Esophagus squamous epithelium (tissue), 5 donors: ENCODE measurements around the gene ARHGAP25. TPM values are rescaled to one million over a fixed set of nuclear protein-coding genes. Genes with fewer than 3 reads are reported as not detected.

Experiments used
- DNase-seq: peaks from one replicate; lab custom pipeline; 2025; lab: John Stamatoyannopoulos, UW
- H3K27ac ChIP-seq, 4 donors: fragments of 200-600 bp; sonication (generic); one replicate each; pipeline ENCODE4 v1.5.1; 2016 to 2019; ENCODE audit warnings: mild to moderate bottlenecking in 1 of 4
- H3K27me3 ChIP-seq, 4 donors: fragments of 200-600 bp; sonication (generic); 1 replicate in 3 of 4; 2 replicates in 1 of 4; pipeline versions ENCODE4 v1.5.1 to v1.6.0; 2017 to 2021; ENCODE audit warnings: antibody characterized with exemption in 1 of 4
- H3K36me3 ChIP-seq, 3 donors: fragments of 200-600 bp; sonication (generic); one replicate each; pipeline ENCODE4 v1.5.1; 2016 to 2019
- H3K4me1 ChIP-seq, 3 donors: fragments of 200-600 bp; sonication (generic); one replicate each; pipeline ENCODE4 v1.5.1; 2017 to 2019
- H3K4me3 ChIP-seq, 4 donors: fragments of 200-600 bp; sonication (generic); 1 replicate in 3 of 4; 2 replicates in 1 of 4; pipeline ENCODE4 v1.5.1; 2016 to 2019; ENCODE audit warnings: mild to moderate bottlenecking in 2 of 4, moderate library complexity in 1 of 4
- H3K9me3 ChIP-seq, 3 donors: fragments of 200-600 bp; sonication (generic); one replicate each; pipeline ENCODE4 v1.5.1; 2016 to 2019
- POLR2A ChIP-seq, 4 donors: fragments of 450-650 bp; IDR thresholded peaks; one replicate each; pipeline ENCODE4 v1.6.1; 2017; ENCODE audit warnings: antibody characterized with exemption in 4 of 4, mild to moderate bottlenecking in 4 of 4, moderate library complexity in 3 of 4
- WGBS, 2 donors: methylation state at CpG; one replicate each; pipeline ENCODE4 v1.1.5; 2018; 5-methylcytosine and 5-hydroxymethylcytosine counted together
- intact Hi-C: fragments of 100-400 bp; cut with DNase I; formaldehyde crosslinking; loops from one replicate; pipeline ENCODE4 v1.15.0; 2022
- total RNA-seq, 4 donors: library from RNA; depleted of rRNA; stranded (reverse); fragments of >200 nt; gene quantifications; one replicate each; pipeline ENCODE4 v1.1.0, GENCODE V29; 2016
- TF ChIP-seq, protein P1 (sequence below), 6 experiments: fragments of 450-650 bp in 4 of 6; fragments of 200-600 bp in 2 of 6; sonication (generic) in 2 of 6; IDR thresholded peaks; one replicate each; pipeline ENCODE4 v1.5.1; 2016 to 2019; ENCODE audit warnings: antibody characterized with exemption in 6 of 6, mild to moderate bottlenecking in 4 of 6, moderate library complexity in 4 of 6
- donor health status: DM: yes; HTN: yes; CAD: no.

The ARHGAP25 gene
- total RNA-seq, 4 donors from 2014 or later = 3.2 to 9.0 (median 5.5) TPM

DNA sequence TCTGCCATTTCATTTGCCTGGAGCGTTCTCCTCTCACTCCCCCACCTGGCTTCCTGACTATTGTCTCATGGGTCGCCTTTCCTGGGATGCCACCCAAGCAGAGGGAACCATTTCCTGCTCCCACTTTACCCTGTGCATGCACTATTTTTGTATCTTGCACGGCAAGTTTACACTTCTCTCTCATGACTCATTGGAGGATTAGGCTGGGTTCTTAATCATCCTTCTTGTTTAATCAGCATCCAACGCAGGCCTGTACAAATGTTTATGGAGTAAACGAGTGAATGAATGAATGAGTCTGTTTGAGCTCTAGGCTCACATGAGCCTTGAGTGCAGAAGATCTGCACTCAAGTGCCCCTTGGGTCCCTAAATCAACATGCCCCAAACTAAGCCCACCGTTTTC, 3.8 kb upstream of the ARHGAP25 start:
- Histone ChIP-seq H3K27me3 (no peaks in the 10 kb centered on the region), H3K4me3 (no peak overlapping the region), H3K27ac (peak overlapping the region in 2 of 4 donors; percentile 17 to 48), H3K36me3 (no peaks in the 10 kb centered on the region), H3K4me1 (peaks cover 13 to 39% (median 17%) of the 10 kb centered on the region in 3 donors), H3K9me3 (no peaks in the 10 kb centered on the region)
- intact Hi-C loops = no loop called here
- no peak for DNase-seq
- whole genome bisulfite sequencing, 2 donors = 15 to 32% methylated on average over 6 of the region's 6 CpGs
- no peak for TF ChIP-seq POLR2A (IDR thresholded peaks at IDR 0.05)
- TF ChIP-seq, protein P1, sequence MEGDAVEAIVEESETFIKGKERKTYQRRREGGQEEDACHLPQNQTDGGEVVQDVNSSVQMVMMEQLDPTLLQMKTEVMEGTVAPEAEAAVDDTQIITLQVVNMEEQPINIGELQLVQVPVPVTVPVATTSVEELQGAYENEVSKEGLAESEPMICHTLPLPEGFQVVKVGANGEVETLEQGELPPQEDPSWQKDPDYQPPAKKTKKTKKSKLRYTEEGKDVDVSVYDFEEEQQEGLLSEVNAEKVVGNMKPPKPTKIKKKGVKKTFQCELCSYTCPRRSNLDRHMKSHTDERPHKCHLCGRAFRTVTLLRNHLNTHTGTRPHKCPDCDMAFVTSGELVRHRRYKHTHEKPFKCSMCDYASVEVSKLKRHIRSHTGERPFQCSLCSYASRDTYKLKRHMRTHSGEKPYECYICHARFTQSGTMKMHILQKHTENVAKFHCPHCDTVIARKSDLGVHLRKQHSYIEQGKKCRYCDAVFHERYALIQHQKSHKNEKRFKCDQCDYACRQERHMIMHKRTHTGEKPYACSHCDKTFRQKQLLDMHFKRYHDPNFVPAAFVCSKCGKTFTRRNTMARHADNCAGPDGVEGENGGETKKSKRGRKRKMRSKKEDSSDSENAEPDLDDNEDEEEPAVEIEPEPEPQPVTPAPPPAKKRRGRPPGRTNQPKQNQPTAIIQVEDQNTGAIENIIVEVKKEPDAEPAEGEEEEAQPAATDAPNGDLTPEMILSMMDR (IDR thresholded peaks at IDR 0.05) = no peak

DNA sequence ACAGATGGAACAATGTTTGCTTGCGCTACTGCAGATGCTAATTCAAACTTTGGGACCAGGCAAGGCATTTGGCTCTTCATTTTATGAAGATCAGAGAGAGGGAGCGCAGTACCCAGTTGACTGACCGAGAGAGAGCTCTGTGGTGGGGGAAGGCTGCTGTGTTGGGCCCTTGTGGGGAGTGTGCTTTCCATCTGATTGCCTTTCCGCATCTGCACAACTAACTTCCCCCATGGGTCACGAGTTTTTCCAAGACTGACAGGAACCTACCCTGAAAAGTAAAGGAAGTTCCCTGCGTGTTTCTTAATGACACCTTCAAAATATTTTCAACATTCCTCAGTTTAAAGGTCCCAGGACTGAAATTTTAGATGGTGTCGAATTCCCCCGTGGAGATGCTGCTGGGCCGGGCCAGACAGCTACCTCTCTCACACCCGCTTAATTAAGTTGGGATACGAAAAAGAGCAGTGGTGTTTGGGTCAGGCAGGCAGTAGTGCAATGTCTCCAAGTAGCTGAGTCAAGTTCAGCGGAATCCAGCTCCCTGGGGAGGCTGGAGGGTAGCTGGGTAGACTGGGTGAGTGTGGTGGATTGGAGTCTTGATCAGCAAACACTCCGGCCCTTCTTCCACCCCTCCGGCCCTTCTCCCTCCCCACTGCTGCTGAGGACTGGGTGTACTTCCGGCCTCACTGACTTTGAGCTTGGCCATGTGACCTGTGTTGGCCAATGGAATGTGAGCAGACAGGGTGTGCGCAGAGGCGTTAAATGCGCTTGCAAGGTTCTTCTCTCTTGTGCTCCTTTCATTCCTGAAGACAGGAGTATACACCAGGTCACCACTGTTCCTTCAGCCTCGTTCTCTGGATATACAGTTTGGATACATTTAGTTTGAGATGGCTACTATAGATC, 2.3 kb upstream of the ARHGAP25 start:
- Histone ChIP-seq H3K4me3 (no peak overlapping the region), H3K27ac (peak overlapping the region in 1 of 4 donors; percentile 53), H3K36me3 (no peaks in the 10 kb centered on the region), H3K9me3 (no peaks in the 10 kb centered on the region), H3K4me1 (peaks cover 13 to 31% (median 13%) of the 10 kb centered on the region in 3 donors), H3K27me3 (no peaks in the 10 kb centered on the region)
- DNase-seq = no peak
- TF ChIP-seq POLR2A (IDR thresholded peaks at IDR 0.05) = no peak
- TF ChIP-seq, protein P1 (IDR thresholded peaks at IDR 0.05) = no peak
- 91 to 93% methylated on average over 17 to 19 of the region's 19 CpGs for WGBS, 2 donors
- intact Hi-C loops = no loop called here

DNA sequence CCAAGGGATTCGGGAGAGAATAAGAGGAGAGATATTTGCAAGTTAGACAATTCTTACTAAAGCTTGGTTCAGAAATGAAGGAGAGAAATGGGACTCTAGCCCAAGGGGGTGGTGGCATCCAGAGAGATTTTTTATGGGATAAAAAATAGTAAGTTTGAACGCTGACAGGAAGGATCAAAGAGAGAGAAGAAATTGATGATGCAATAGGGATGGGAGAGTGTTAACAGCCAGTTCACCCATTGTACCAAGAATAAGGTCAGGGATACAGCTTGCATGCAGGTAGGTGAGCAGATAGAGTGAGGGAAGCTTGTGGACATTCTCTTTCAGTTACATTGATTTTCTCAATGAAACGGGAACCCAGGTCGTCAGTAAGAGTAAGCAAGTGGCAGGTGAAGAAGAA, 1.2 kb upstream of the ARHGAP25 start:
- peaks cover 13 to 41% (median 15%) of the 10 kb centered on the region in 3 donors for H3K4me1 ChIP-seq
- H3K36me3 ChIP-seq = no peaks in the 10 kb centered on the region
- H3K27ac ChIP-seq = peak overlapping the region in 2 of 4 donors; percentile 68 to 86
- no peaks in the 10 kb centered on the region for H3K9me3 ChIP-seq
- no peak for TF ChIP-seq POLR2A (IDR thresholded peaks at IDR 0.05)
- TF ChIP-seq, protein P1 (IDR thresholded peaks at IDR 0.05) = no peak
- no peak overlapping the region for H3K4me3 ChIP-seq
- DNase-seq = no peak
- 66 to 69% methylated on average over 4 of the region's 4 CpGs for WGBS, 2 donors
- intact Hi-C loops = no loop called here
- H3K27me3 ChIP-seq = no peaks in the 10 kb centered on the region

DNA sequence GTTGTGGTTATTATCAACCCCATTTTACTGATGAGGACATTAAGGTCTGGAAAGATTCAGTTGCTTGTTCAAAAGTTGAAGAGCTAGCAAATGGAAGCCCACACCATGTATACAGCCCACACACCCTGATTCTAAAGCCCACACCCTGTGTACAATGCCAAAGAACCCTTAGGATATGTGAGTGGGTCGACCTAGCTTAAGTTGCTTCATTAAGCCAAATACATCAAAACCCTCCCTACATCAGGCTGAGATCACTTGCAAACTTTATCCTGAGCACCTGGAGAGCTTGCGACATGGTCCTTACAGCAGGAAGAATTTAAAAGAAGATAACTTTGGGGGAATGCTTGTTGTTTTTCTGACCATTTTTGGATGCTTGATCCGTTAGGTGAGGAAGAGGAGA, 435 bp upstream of the ARHGAP25 start:
- H3K9me3 ChIP-seq = no peaks in the 10 kb centered on the region
- intact Hi-C loops = no loop called here
- TF ChIP-seq, protein P1 (IDR thresholded peaks at IDR 0.05) = no peak
- no peak for TF ChIP-seq POLR2A (IDR thresholded peaks at IDR 0.05)
- H3K36me3 ChIP-seq = no peaks in the 10 kb centered on the region
- H3K27me3 ChIP-seq = no peaks in the 10 kb centered on the region
- peak overlapping the region; percentile 3 to 86 (median 66) for H3K27ac ChIP-seq
- no peak overlapping the region for H3K4me3 ChIP-seq
- 33 to 37% methylated on average over 3 of the region's 3 CpGs for WGBS, 2 donors
- H3K4me1 ChIP-seq = peaks cover 15 to 48% (median 17%) of the 10 kb centered on the region in 3 donors
- no peak for DNase-seq

DNA sequence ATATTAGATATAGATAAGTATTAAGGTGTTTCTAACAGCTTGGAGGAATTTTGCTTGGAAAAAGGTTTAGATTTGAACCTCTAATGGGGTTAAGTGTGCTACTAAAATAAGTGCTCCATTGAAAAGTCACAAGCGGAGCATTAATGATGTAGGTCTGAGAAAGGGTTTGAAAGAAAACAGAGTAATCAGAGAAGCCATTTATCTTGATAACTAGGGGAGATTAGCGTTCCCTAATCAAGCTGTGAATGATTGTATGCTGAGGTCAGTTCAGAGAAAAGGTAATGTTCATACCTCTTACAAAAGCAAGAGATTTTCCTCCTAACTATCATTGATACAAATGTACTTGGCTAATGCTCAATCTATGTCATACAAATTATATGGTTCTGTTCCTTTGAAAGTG, 1.5 kb downstream of the ARHGAP25 start:
- H3K27ac ChIP-seq = peak overlapping the region in 2 of 4 donors; percentile 63 to 68
- TF ChIP-seq POLR2A (IDR thresholded peaks at IDR 0.05) = no peak
- TF ChIP-seq, protein P1 (IDR thresholded peaks at IDR 0.05) = no peak

More for the DNA sequence above, 1.5 kb downstream of the ARHGAP25 start:
- intact Hi-C loops = no loop called here
- Histone ChIP-seq H3K4me3 (peak overlapping the region in 3 of 4 donors; percentile 24 to 57 (median 30)), H3K36me3 (no peaks in the 10 kb centered on the region), H3K9me3 (no peaks in the 10 kb centered on the region), H3K27me3 (no peaks in the 10 kb centered on the region), H3K4me1 (peaks cover 25 to 57% (median 30%) of the 10 kb centered on the region in 3 donors)
- WGBS, 2 donors = 67 to 79% methylated on average over 2 of the region's 2 CpGs
- DNase-seq = no peak
